GM21360 (cell line): ENCODE results near the gene ALK.

ENCODE experiments used
- ATAC-seq: cut with Tn5 transposase; IDR thresholded peaks from one replicate; pipeline ENCODE4 v1.9.1; 2021; ENCODE audit warnings: mild to moderate bottlenecking, moderate library complexity; ENCODE audit not compliant: unreplicated experiment

Gene ALK

GRCh38 chr2:29799628-29800027 lies 121.8 kb downstream of the ALK start:
- no peak for ATAC-seq

DNA sequence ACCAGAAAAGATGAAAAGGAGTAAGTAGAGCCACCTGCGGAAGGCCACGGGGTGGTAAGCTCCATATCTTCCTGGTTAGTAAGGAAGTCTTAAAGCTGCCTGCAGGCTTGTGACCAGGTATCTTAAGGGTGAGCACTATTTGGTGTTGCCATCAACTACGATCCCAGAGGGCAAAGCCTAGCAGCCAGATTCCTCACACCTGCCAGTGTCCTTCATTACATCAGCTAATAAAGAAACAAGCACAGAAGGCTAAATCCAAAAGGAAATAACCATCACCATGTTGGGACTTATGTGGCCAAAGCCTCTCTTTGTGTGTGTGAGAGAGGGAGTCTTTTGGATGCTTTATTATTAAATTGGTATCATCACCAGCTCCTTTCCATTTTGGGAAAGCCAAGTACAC lies 123.5 kb downstream of the ALK start:
- ATAC-seq: no peak

DNA sequence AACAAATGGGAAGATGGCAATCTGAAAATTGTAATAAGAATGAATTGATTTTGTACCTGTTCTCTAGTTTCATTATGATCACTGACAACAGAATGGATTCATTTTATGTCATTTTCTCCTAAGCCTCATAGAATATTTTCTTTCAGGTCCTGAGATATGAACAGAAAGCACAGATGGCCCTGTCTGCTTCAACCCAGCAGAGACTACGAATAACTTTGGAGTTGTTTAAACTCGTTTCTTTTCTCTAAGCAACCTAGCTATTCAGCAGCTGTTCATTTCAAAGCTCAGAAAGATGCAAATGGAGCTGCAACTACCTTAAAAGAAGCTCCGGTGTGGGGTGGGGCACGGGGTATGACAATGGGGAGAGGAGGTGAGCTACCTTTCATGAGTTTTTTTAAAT lies 124.9 kb downstream of the ALK start:
- no peak for ATAC-seq

GRCh38 chr2:29789911-29790485 lies 131.4 kb downstream of the ALK start:
- ATAC-seq: no peak

- no peak for ATAC-seq
Measured at GRCh38 chr2:29787473-29788465, 133.6 kb downstream of the ALK start.

- ATAC-seq: no peak
Measured at GRCh38 chr2:29786361-29786760, 135.0 kb downstream of the ALK start.

- ATAC-seq: no peak
Measured at GRCh38 chr2:29783666-29784065, 137.7 kb downstream of the ALK start.

DNA sequence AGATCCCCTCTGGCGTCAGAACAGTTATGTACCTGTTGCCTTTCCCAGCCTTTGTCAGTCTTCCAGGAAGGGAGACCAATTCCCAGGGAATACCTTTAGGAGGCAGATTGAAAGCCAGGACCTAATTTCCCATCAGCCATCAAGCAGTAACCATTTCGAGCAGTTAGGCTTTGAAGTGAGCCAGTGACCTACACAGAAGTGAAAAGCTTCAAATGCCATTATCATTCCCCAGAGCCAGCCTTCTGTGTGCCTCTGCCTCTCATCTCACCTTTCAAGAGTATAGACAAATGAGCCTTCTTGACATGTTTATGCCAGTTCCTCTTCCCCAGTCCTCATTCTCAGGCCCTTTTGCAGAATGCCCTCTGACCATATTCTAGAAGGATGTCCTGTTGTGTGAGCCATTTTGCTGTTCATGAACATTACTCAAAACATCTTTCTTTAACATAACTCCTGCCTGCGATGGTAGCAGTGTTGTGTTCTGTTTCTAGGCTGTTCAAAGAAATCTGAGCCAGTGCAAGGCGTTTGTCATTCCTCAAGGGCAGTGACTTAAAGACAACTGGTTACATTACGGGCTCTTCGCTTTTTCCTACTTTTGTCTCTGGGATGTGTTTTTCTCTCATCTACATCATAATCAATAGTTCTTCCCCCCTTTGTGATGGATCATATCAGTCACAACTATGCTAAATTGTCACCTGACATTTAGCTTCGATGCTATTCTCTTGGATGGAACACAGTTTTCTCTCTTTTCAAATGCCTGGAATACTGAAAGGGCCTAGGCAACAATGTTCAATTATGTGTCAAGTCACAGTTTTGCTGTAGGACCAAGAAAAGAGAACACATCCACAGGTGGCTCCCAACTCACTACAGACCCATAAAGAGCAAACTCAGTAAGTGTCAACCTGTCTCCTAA lies 138.6 kb downstream of the ALK start:
- no peak for ATAC-seq

DNA sequence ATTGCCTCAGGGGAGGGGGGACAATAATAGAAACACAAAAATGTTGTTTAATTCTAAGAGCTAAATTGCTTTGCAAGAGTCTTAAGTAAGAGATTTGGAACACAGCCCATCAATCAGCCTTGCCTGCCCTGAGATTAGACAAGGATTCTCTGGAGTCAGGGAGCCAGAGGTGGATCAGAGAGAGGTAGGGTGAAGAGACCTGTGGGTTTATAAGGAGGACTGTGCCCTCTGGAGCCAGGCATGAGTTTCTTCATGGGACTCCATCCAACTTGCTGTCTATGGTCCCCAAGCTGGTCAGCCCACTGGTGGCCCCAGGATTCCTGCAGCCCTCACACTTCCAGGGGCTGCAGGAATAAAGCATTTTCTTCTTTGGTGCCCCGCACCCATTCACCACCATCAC lies 139.3 kb downstream of the ALK start:
- ATAC-seq: no peak

DNA sequence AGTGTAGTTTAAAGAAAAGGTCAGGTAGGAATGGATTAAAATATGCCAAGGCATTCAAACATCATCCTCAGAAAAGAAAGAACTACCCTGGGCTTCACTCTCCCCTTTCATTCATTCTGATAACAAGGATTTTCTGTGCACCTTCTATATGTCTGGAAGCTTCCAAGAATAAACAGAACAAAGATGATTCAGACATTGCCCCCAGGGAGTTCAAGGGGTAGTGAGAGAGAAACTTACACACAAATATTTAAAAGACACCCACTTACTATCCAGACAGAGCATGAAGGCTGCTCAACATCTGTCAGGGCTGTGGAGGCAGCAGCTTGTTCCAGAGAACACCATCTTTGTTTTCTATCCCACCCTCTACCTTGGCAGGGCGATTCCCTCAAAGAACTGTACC lies 140.5 kb downstream of the ALK start:
- no peak for ATAC-seq

DNA sequence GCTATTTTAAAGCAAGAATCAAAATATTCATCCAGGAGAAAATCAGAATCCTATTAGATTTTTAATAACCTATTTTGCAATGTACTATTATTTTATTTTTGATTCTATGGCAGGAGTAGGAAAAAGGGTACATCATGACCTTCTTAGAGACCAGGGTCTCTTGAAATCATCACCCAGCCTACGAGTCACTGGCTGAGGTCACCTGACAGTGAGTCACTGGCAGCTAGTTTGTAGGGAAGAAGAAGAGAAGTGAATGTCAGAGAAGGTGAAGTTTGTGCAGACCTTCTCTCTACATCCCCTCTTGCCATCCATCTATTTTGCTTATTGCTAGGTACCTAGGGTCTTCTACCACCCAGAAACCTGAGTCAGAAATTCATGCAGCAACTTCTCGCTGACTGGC lies 144.2 kb downstream of the ALK start:
- ATAC-seq: no peak

DNA sequence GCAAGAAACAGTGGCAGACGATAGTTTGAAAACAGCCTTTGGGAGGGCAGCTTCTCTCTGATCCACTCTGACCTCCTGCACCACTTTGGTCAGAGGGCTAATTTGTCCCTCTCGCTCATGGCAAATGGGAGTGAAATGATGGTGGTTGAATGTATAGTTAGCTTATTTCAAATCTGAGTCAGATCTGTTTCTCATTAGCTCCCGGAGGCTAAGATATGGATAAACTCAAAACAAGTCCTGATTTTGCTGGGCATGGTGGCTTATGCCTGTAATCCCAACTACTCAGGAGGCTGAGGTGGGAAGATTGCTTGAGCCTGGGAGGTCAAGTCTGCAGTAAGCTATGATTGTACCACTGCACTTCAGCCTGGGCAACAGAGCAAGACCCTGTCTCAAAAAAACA lies 145.0 kb downstream of the ALK start:
- no peak for ATAC-seq

DNA sequence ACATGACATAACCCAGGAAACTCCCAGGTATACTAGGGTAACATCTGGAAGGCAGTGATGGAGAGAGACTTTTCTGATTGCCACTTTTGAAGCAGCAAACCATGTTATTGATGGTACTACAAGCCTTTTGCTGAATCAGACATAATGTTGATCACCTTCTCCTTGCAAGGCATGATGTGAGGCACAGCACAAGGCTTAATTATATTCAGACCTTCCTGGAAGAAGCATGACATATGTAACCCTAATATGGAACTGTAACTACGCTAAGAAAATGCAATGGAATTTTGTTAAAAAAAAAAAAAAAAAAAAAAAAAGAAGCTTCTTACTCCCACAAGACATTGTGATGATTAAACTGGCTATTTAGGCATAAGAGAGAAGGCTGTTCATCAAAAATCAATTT lies 145.4 kb downstream of the ALK start:
- no peak for ATAC-seq

- no peak for ATAC-seq
Measured at GRCh38 chr2:29774624-29775023, 146.8 kb downstream of the ALK start.

GRCh38 chr2:29770846-29771245 lies 150.5 kb downstream of the ALK start:
- no peak for ATAC-seq

GRCh38 chr2:29769847-29770246 lies 151.5 kb downstream of the ALK start:
- ATAC-seq: no peak

DNA sequence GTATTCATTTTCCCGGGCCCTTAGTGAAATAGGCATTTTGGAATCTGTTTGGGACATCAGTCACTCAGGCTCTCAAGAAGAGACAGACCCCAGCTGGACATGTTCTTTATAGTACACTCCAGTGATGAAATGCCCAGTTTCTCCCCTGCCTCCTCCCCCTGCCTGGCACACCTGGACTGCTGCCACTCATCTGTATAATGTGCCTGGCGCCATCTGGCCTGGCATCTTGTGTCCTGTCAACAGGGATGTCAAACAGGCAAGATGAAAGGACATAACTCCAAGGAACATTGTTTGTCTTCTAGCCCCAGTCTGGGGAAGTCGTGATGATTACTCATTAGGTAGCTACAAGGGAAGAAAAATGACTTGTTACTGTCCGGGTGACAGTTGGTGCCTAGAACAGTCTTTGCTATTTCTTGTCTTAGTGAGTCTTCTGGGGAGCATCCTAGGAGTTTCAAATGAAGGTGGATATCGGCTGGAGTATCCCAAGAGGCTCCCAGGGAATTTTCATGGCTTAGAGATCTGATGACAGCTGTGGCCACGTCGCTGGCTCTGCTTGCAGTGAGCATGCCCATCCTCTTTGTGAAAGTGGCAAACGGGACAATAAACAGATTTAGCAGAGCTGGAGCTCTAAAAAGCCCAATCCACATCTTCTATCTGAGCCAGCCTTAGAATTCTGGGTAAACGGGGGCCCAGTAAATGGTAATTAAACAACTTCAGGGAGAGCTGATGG lies 153.6 kb downstream of the ALK start:
- no peak for ATAC-seq

GRCh38 chr2:29766191-29766590 lies 155.2 kb downstream of the ALK start:
- ATAC-seq: no peak

GRCh38 chr2:29765721-29766120 lies 155.7 kb downstream of the ALK start:
- ATAC-seq: no peak

DNA sequence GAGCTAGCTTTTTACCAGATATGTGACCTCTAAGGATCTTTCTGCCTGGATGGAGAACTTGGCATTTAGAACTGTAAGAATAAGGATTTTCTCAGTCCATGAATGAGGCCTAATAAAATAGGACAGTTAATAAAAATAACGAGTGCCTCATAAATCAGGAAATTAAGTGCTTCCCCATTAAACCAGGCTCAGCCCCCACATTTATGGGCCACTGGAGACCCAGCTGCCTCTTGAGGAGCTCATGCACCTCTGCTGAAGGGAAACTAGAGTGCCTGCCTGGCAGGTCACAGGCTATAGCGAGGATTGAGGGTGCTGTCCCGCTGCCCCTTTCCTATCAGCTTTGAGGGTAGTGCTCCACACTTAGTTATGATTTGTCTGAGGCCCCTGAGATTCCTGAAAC lies 158.0 kb downstream of the ALK start:
- ATAC-seq: no peak

- ATAC-seq: no peak
Measured at GRCh38 chr2:29762239-29762638, 159.1 kb downstream of the ALK start.
